Adrenal gland (tissue), 12 donors: ENCODE measurements around the gene TNS3. TPM values are rescaled to one million over a fixed set of nuclear protein-coding genes. Genes with fewer than 3 reads are reported as not detected.
A peak's percentile ranks its signal among the peaks of the same experiment; 100 is the strongest.

Source experiments
- DNase-seq, 7 donors: peaks; one replicate each; pipeline ENCODE4 v3.0.0-alpha.2; 2019 to 2020
- H3K27ac ChIP-seq, 5 donors: fragments of 200-600 bp; sonication (generic) in 4 of 5; 1 replicate in 3 of 5; 2 replicates in 2 of 5; pipeline versions ENCODE4 v1.5.1 to v1.8.0; 2016 to 2020; ENCODE audit warnings: mild to moderate bottlenecking in 1 of 5
- H3K27me3 ChIP-seq: fragments of 200-600 bp; 2 replicates; pipeline ENCODE4 v1.8.0; 2021
- H3K36me3 ChIP-seq, 2 donors: fragments of 200-600 bp; replicated peaks in 1 of 2; 1 replicate in 1 of 2; 2 replicates in 1 of 2; pipeline versions ENCODE4 v1.5.1 to v1.8.0; 2018 to 2022
- H3K4me1 ChIP-seq, 2 donors: fragments of 200-600 bp; replicated peaks in 1 of 2; 1 replicate in 1 of 2; 2 replicates in 1 of 2; pipeline versions ENCODE4 v1.5.1 to v1.8.0; 2018 to 2021
- H3K4me3 ChIP-seq, 4 donors: fragments of 200-600 bp; sonication (generic) in 3 of 4; one replicate each; pipeline ENCODE4 v1.5.1; 2016 to 2018
- H3K9me3 ChIP-seq, 3 donors: fragments of 200-600 bp; sonication (generic) in 1 of 3; replicated peaks in 1 of 3; 1 replicate in 2 of 3; 2 replicates in 1 of 3; pipeline versions ENCODE4 v1.5.1 to v1.8.0; 2016 to 2021
- POLR2A ChIP-seq, 2 donors: fragments of 450-650 bp; IDR thresholded peaks; one replicate each; pipeline ENCODE4 v1.6.1; 2017; ENCODE audit warnings: antibody characterized with exemption in 2 of 2, mild to moderate bottlenecking in 2 of 2, moderate library complexity in 1 of 2
- WGBS, 4 donors: extraction: QIAGEN DNeasy Blood & Tissue Kit in 2 of 4; methylation state at CpG; one replicate each; pipeline versions ENCODE4 v1.1.5 to v1.1.7; 2013 to 2017; 5-methylcytosine and 5-hydroxymethylcytosine counted together
- intact Hi-C, 2 donors: fragments of 100-400 bp; cut with DNase I; formaldehyde crosslinking; loops; one replicate each; pipeline versions ENCODE4 v1.14.1 to v1.15.0; 2022 to 2023
- polyA plus RNA-seq, 3 donors: library from polyadenylated mRNA; stranded (reverse); fragments of 200-250 nt in 2 of 3; fragments of 350-450 nt in 1 of 3; fragmentation: Illumina TruSeq in 1 of 3; extraction: RNeasy Lipid Tissue Mini Kit (QIAGEN cat#74804) in 1 of 3; gene quantifications; one replicate each; pipeline ENCODE4 v1.2.3, GENCODE V29; 2013 to 2014
- total RNA-seq, 9 donors: library from RNA; depleted of rRNA in 4 of 9; stranded (reverse); fragments of >200 nt in 4 of 9; fragments of 120-200 nt in 1 of 9; fragmentation: NEBNext Ultra II Directional in 1 of 9; extraction: Animal tissue kit (Norgen Biotek cat#: 25700) in 1 of 9; gene quantifications; one replicate each; pipeline versions ENCODE4 v1.1.0 to v1.2.4, GENCODE V29; 2013 to 2023
- TF ChIP-seq, protein P1 (sequence below), 6 experiments: fragments of 450-650 bp in 4 of 6; fragments of 200-600 bp in 2 of 6; sonication (generic) in 1 of 6; IDR thresholded peaks; 1 replicate in 5 of 6; 2 replicates in 1 of 6; pipeline versions ENCODE4 v1.5.1 to v1.8.0; 2016 to 2021; ENCODE audit warnings: antibody characterized with exemption in 6 of 6, mild to moderate bottlenecking in 2 of 6, moderate library complexity in 1 of 6
- donor health status: healthy with polysubstance abuse.
- donor health status: Bipolar disorder and iron deficiency.
- donor health status: DM: yes; HTN: yes; CAD: no.
- donor health status: DM: no; HTN: no; CAD: no.
- donor health status: DM: no; HTN: no; CAD: no.
- donor health status: DM: yes; HTN: yes; CAD: no.

Gene TNS3
- total and polyA plus RNA-seq, 12 donors: 21.0 to 188 (median 99.8) TPM

GRCh38 chr7:47349401-47349800, 232.5 kb downstream of the TNS3 start:
- intact Hi-C loops: no loop called here
- Histone ChIP-seq H3K27ac (no peak overlapping the region), H3K27me3 (no peaks in the 10 kb centered on the region), H3K4me3 (no peak overlapping the region), H3K36me3 (peaks cover 0 to 8% of the 10 kb centered on the region in 2 donors), H3K4me1 (no peaks in the 10 kb centered on the region), H3K9me3 (no peaks in the 10 kb centered on the region)
- TF ChIP-seq, protein P1, sequence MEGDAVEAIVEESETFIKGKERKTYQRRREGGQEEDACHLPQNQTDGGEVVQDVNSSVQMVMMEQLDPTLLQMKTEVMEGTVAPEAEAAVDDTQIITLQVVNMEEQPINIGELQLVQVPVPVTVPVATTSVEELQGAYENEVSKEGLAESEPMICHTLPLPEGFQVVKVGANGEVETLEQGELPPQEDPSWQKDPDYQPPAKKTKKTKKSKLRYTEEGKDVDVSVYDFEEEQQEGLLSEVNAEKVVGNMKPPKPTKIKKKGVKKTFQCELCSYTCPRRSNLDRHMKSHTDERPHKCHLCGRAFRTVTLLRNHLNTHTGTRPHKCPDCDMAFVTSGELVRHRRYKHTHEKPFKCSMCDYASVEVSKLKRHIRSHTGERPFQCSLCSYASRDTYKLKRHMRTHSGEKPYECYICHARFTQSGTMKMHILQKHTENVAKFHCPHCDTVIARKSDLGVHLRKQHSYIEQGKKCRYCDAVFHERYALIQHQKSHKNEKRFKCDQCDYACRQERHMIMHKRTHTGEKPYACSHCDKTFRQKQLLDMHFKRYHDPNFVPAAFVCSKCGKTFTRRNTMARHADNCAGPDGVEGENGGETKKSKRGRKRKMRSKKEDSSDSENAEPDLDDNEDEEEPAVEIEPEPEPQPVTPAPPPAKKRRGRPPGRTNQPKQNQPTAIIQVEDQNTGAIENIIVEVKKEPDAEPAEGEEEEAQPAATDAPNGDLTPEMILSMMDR (IDR thresholded peaks at IDR 0.05): no peak
- TF ChIP-seq POLR2A (IDR thresholded peaks at IDR 0.05): no peak
- DNase-seq: no peak
- 76 to 90% (median 86%) methylated on average over 7 of the region's 7 CpGs for WGBS, 4 donors

DNA sequence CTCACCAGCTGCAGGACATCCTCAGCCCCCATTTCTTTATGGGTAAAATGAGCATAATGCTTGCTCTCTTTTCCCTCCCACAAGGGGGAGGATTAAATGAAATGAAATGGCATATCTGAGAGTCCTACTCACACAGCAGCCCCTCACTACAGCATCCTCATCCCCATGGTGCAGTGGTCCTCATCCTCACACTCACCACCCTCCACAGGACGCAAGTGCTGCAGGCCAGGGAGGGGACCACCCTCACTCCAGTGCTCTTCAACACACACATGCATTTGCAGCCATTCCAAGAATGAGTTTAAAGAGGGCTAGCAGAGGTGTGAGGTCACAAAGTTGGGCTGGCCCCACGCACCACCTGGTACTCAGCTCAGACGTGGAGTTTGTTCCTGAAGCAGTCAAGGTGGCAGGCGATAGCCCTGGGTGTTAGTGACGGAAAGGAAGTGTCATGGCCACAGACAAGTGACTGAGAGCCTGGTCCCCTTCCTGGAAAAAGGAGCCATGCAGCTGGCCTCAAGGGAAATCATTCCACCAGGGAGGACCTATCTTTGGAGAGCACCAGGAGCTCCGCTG, 234.0 kb downstream of the TNS3 start:
- Histone ChIP-seq H3K4me1 (peaks cover 0 to 2% of the 10 kb centered on the region in 2 donors), H3K4me3 (no peak overlapping the region), H3K27ac (no peak overlapping the region), H3K36me3 (peaks cover 0 to 22% of the 10 kb centered on the region in 2 donors), H3K27me3 (no peaks in the 10 kb centered on the region), H3K9me3 (no peaks in the 10 kb centered on the region)
- TF ChIP-seq, protein P1 (IDR thresholded peaks at IDR 0.05): no peak
- no peak for TF ChIP-seq POLR2A (IDR thresholded peaks at IDR 0.05)
- intact Hi-C loops: no loop called here
- DNase-seq: peak in 1 of 7 donors; percentile 4
- 91 to 97% (median 94%) methylated on average over 5 to 6 of the region's 6 CpGs for WGBS, 4 donors

GRCh38 chr7:47347346-47347745, 234.6 kb downstream of the TNS3 start:
- 83 to 95% (median 91%) methylated on average over 4 to 6 of the region's 6 CpGs for WGBS, 4 donors
- H3K4me1 ChIP-seq: peaks cover 0 to 8% of the 10 kb centered on the region in 2 donors
- peak in 1 of 7 donors; percentile 11 for DNase-seq
- TF ChIP-seq, protein P1 (IDR thresholded peaks at IDR 0.05): no peak
- TF ChIP-seq POLR2A (IDR thresholded peaks at IDR 0.05): no peak
- no peak overlapping the region for H3K27ac ChIP-seq
- no peaks in the 10 kb centered on the region for H3K9me3 ChIP-seq
- H3K36me3 ChIP-seq: peaks cover 0 to 27% of the 10 kb centered on the region in 2 donors
- H3K27me3 ChIP-seq: no peaks in the 10 kb centered on the region
- intact Hi-C loops: no loop called here
- H3K4me3 ChIP-seq: no peak overlapping the region

- Histone ChIP-seq H3K27me3 (no peaks in the 10 kb centered on the region), H3K4me1 (peaks cover 0 to 8% of the 10 kb centered on the region in 2 donors), H3K4me3 (no peak overlapping the region), H3K9me3 (no peaks in the 10 kb centered on the region), H3K27ac (no peak overlapping the region), H3K36me3 (peaks cover 0 to 27% of the 10 kb centered on the region in 2 donors)
- DNase-seq: peak in 1 of 7 donors; percentile 45
- TF ChIP-seq, protein P1 (IDR thresholded peaks at IDR 0.05): no peak
- no peak for TF ChIP-seq POLR2A (IDR thresholded peaks at IDR 0.05)
- 83 to 92% (median 89%) methylated on average over 5 to 7 of the region's 7 CpGs for WGBS, 4 donors
- intact Hi-C loops: no loop called here
Observed at GRCh38 chr7:47346377-47346914, 235.5 kb downstream of the TNS3 start.
